Body of pancreas (tissue), 4 donors: ENCODE results near the gene CCDC116.

Source experiments
- POLR2A ChIP-seq, 3 donors: fragments of 450-650 bp; IDR thresholded peaks; one replicate each; pipeline ENCODE4 v1.6.1; 2016; ENCODE audit warnings: antibody characterized with exemption in 3 of 3, mild to moderate bottlenecking in 2 of 3
- TF ChIP-seq, protein P1 (sequence below), 7 experiments: fragments of 450-650 bp in 4 of 7; fragments of 200-600 bp in 3 of 7; sonication (generic) in 3 of 7; IDR thresholded peaks; one replicate each; pipeline ENCODE4 v1.5.1; 2016 to 2019; ENCODE audit warnings: antibody characterized with exemption in 7 of 7

DNA sequence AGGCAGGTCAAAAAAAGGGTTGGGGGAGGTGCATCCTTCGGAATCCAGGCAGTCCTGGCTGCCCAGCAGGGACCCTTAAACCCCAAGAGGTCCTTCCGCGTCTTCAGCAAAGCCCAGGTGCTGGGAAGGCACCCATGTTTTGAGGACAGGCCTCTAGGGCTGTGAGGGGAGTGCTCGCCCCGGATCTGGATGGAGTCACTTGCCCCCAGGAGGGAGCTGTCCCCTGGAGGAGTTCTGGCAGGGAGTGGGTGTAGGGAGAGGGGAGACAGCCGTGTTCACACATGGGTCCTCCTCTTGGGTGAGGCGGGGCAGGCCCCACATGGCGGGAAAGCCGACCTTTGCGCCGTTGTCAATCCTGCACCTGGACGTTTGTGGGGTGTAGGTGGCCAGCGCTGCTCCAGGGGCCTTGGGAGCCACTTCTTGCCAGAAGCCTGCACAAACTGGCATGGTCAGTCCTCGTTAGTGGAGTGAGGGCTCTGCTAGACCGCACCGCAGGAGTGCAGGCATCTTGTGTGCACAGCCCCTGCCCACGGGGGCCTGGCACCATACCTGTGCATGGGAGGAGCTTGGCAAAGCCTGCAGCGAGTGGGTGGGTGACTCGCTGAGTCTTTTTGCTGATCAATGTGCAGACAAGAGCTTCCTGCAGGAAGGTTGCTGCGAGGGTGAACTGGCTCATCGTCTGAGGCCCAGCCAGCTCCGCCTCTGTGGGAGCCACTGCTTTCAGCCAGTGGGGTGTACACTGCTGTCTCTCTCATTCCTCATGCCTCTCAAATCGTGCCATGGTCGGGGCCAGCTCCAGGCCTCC, 49.2 kb downstream of the CCDC116 start:
- TF ChIP-seq, protein P1, sequence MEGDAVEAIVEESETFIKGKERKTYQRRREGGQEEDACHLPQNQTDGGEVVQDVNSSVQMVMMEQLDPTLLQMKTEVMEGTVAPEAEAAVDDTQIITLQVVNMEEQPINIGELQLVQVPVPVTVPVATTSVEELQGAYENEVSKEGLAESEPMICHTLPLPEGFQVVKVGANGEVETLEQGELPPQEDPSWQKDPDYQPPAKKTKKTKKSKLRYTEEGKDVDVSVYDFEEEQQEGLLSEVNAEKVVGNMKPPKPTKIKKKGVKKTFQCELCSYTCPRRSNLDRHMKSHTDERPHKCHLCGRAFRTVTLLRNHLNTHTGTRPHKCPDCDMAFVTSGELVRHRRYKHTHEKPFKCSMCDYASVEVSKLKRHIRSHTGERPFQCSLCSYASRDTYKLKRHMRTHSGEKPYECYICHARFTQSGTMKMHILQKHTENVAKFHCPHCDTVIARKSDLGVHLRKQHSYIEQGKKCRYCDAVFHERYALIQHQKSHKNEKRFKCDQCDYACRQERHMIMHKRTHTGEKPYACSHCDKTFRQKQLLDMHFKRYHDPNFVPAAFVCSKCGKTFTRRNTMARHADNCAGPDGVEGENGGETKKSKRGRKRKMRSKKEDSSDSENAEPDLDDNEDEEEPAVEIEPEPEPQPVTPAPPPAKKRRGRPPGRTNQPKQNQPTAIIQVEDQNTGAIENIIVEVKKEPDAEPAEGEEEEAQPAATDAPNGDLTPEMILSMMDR (IDR thresholded peaks at IDR 0.05), result no peak
- TF ChIP-seq POLR2A (IDR thresholded peaks at IDR 0.05), result no peak
